SW 1271 (cell line): ENCODE data around the gene AMPD3.

ENCODE experiments used
- DNase-seq, 2 experiments: peaks; one replicate each; lab custom pipeline; 2025; lab: John Stamatoyannopoulos, UW

AMPD3 gene

GRCh38 chr11:10504490-10504889 is 49.4 kb downstream of the AMPD3 start:
- no peak for DNase-seq

- DNase-seq = no peak
These were observed 50.4 kb downstream of the AMPD3 start for GRCh38 chr11:10505278-10506007.

GRCh38 chr11:10506008-10506370 is 50.9 kb downstream of the AMPD3 start:
- DNase-seq = no peak

DNA sequence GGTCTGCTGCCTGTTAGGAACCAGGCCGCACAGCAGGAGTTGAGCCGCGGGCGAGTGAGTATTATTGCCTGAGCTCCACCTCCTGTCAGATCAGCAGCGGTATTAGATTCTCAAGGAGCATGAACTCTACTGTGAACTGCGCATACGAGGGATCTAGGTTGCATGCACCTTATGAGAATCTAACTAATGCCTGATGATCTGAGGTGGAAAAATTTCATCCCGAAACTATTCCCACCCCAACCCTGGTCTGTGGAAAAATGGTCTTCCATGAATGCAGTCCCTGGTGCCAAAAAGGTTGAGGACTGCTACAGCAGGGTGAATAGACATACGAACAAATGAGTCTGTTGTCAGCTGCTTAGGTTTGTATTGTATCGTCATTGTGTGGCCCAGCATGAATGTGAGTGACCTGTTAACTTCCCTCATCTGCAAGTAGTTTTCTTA is 56.1 kb downstream of the AMPD3 start:
- no peak for DNase-seq

GRCh38 chr11:10514202-10514601 is 59.1 kb downstream of the AMPD3 start:
- peak in 1 of 2 experiments; percentile 37 for DNase-seq

- DNase-seq = no peak
These were observed 59.6 kb downstream of the AMPD3 start for GRCh38 chr11:10514709-10515108.

- DNase-seq = no peak
These were observed 60.4 kb downstream of the AMPD3 start for GRCh38 chr11:10515418-10515817.

DNA sequence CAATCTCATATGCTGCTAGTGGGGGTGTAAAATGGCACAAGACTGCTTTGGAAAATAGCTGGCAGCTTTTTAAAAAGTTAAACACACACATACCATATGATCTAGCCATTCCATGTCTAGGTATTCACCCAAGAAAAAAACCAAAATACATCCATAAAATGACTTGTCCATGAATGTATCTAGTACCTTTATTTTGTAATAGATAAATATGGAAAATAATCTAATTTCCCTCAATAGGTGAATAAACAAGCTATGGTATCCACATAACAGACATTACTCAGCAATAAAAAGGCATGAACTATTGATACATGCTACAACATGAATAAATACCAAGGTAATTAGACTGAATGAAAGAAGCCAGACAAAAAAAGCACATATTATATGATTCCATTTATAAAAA is 63.1 kb downstream of the AMPD3 start:
- no peak for DNase-seq

DNA sequence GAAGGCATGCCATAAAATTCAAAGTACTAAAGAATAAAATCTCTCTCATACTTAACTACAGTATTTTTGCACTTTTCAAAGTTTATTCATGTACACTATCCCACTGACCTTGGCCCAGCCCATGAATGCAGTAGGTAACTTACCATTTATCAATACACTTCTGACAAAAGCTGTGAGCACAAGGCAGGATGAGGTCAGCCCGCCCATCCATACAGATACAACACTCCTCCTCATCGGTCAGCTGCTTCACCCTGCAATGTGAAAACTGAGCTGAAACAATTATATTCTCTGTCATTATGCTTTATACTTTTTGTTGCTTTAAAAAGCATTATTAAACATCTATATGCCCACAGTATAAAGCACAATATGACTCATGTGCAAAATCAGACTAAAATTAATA is 63.8 kb downstream of the AMPD3 start:
- DNase-seq = no peak

DNA sequence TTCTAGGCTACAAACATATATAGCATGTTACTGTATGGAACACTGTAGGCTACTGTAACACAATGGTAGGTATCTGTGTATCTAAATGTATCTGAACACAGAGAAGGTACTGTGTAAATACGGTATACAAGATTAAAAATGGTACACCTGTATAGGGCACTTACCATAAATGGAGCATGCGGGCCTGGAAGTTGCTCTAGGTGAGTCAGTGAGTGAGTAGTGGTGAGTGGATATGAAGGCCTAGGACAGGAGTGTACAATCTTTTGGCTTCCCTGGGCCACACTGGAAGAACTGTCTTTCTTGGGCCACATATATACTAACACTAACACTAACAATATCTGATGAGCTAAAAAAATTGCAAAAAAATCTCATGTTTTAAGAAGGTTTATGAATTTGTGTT is 64.6 kb downstream of the AMPD3 start:
- DNase-seq = no peak

DNA sequence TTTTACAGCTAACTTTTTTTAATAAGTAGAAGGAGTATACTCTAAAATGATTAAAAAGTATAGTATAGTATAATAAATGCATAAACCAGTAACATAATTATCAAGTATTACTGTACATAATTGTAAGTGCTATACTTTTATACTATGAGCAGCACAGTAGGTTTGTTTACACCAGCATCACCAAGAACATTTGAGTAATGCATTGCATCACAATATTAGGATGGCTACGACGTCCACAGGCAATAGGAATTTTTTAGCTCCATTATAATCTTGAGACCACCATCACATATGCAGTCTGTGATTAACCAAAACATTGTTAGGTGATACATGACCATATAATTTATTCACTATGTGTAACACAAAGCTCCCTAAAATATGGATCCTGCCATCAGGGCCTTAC is 65.5 kb downstream of the AMPD3 start:
- no peak for DNase-seq

GRCh38 chr11:10522276-10522675 is 67.2 kb downstream of the AMPD3 start:
- no peak for DNase-seq

DNA sequence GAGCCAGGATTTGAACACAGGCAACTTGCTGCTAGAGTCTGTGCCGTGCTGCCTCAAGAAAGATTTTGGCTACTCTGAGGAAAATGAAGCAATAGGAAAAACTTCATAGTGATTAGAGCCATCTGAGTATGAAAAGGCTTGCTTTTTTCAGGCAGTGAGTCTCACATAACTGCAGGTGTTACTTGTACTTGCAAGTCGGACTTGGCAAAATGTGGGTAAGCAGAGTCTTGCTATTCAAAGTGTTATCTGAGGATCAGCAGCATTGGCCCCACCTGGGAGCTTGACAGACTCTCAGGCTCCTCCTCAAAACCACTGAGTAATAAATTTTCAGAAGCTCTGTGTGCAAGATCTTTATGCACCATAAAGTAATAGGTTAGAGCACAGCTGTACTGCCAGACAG is 67.9 kb downstream of the AMPD3 start:
- DNase-seq = no peak

DNA sequence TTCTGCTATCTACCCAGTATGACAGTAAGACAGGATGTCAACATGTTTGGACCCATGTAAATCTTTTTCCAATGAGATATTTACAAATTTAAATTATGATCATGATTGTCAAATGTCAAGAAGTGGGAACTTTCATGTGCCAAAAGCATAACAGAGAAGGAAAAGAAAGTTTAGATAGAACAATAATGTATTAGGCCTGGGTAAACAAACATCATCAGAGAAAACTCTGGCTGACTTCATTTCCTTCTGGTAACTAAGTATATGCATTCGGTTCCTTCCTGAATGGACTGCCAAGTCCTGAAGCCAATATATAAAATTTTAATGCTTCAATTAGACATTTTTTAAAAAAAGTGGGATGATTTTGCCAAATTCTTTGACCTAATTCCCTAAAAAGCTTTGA is 69.4 kb downstream of the AMPD3 start:
- no peak for DNase-seq

- DNase-seq = no peak
These were observed 72.2 kb downstream of the AMPD3 start for GRCh38 chr11:10526974-10527918.

DNA sequence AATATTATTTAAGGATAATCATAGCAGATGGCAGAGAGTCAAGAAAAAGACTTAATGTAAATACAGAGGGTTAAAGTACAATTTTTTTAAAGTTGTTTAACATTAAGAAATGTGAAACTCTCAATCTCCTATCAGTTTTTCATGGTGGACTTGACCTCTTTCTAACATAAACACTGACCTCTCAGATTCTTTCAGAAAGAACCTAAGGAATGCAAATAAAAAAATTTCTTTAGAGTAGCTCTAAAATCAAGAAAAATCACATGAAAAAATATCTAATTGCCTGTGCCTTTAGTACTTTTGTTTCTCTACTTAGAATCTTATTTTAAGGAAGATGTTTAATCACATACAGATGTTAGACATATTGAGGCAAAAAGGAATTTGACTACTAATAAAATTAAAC is 73.1 kb downstream of the AMPD3 start:
- no peak for DNase-seq

- DNase-seq = no peak
These were observed 74.2 kb downstream of the AMPD3 start for GRCh38 chr11:10529279-10529678.

DNA sequence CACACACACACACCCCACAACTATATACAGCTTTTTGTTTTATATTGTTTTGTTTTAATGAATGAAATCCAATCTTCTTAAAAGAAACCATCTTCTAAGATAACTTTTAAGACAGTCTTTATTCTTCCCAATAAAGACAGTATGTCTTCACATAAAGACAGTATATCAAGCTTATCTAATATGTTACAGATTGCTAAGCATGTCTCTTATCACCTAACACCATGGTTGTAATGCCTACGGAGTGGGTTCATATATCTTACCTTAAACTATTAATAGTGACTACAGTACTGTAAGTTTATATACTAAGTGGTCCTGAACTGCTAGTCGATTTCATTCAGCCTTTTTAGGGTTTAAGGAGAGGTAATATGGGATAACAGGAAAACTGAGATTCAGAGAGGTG is 77.5 kb downstream of the AMPD3 start:
- no peak for DNase-seq

DNA sequence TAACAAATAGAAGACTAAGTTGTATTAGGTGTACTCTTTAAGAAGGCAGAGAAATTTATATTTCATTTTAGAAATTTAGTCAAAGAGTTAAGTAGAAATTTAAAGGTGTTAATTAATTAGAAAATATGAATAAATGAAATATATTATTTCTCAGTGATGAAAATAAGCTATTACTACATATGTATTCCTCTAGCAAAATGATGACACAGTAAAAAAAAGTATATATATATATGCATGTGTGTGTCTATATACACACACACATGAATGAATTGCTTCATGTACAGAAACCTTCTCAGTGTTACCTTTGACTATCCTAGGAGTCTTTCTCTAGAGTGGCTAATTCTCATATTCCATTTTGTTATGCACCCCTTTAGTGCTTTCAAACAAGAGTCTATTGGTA is 78.3 kb downstream of the AMPD3 start:
- no peak for DNase-seq

DNA sequence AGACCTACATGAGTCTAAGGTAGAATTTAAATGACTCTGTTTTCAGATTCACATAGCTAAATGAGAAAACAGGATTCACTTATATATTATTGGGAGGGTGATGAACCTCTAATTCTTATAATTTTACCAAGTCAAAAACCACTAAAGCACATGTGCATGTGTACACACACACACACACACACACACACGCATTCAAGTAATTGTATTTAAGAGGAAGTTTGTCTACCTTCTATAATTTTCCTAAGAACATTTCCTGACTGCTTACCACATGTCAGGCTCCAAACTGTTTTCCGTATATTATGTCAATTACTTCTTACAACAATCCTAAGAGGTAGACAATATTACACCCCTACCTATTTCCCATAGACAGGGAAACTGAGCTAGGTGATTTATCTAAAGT is 79.3 kb downstream of the AMPD3 start:
- no peak for DNase-seq

- DNase-seq = no peak
These were observed 82.5 kb downstream of the AMPD3 start for GRCh38 chr11:10537600-10537999.

DNA sequence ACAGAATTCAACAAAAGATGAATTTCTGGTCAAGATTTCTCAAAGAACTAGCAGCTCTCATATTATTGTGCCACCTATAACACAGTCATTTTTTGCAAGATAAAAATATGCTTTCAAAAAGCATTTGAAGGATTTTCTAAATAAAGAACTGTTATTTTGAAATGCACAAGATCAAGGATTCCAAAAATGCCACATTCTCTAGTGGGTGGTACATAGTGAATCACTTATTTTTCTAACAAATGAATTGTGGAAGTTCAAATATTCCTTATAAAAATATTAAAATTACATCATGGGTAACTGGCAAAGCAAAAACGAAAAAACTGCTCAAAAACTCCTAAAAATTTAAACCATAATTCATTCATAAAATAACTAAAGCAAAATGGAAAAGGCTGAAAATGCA is 83.9 kb downstream of the AMPD3 start:
- no peak for DNase-seq

DNA sequence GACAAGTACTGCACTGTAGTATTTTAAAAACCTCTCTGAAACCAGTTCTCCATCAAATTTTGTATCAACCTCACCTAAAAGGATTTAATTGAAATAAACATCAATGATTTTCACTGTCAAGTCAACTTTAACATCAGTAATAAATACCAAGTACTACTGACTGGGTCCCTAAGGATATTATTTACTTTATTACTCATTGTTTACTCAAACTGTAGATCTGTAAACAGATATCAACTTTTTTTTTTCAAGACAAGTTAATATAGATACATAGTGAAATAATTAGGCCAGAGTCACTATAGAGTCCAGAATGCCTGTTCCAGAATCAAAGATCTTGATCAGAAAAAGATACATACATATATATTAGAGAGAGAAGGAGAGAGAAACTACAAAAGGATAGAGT is 84.3 kb downstream of the AMPD3 start:
- no peak for DNase-seq
